ENCODE data around the gene CADM1.

Gene CADM1

GRCh38 chr11:115444542-115444941 lies 59.7 kb downstream of the CADM1 start:
- DNase-seq, result no peak

GRCh38 chr11:115439969-115440540 lies 64.2 kb downstream of the CADM1 start:
- DNase-seq, result no peak

GRCh38 chr11:115439385-115439784 lies 64.8 kb downstream of the CADM1 start:
- no peak for DNase-seq

- no peak for DNase-seq
Measured at GRCh38 chr11:115437902-115438575, 66.2 kb downstream of the CADM1 start.

- DNase-seq, result no peak
Measured at GRCh38 chr11:115430345-115430744, 73.9 kb downstream of the CADM1 start.

GRCh38 chr11:115428306-115428705 lies 75.9 kb downstream of the CADM1 start:
- DNase-seq, result no peak

- no peak for DNase-seq
Measured at GRCh38 chr11:115425816-115426215, 78.4 kb downstream of the CADM1 start.

- no peak for DNase-seq
Measured at GRCh38 chr11:115425250-115425649, 79.0 kb downstream of the CADM1 start.

GRCh38 chr11:115423728-115424459 lies 80.3 kb downstream of the CADM1 start:
- no peak for DNase-seq

GRCh38 chr11:115421992-115422689 lies 82.1 kb downstream of the CADM1 start:
- no peak for DNase-seq

GRCh38 chr11:115421352-115421991 lies 82.7 kb downstream of the CADM1 start:
- DNase-seq, result no peak

- DNase-seq, result no peak
Measured at GRCh38 chr11:115420505-115420904, 83.7 kb downstream of the CADM1 start.

GRCh38 chr11:115418626-115419025 lies 85.6 kb downstream of the CADM1 start:
- DNase-seq, result no peak

- DNase-seq, result no peak
Measured at GRCh38 chr11:115418081-115418480, 86.1 kb downstream of the CADM1 start.

GRCh38 chr11:115411120-115411519 lies 93.1 kb downstream of the CADM1 start:
- no peak for DNase-seq

GRCh38 chr11:115409691-115410220 lies 94.5 kb downstream of the CADM1 start:
- no peak for DNase-seq

GRCh38 chr11:115409116-115409670 lies 95.0 kb downstream of the CADM1 start:
- DNase-seq, result no peak

- DNase-seq, result no peak
Measured at GRCh38 chr11:115408036-115408921, 95.9 kb downstream of the CADM1 start.

- DNase-seq, result no peak
Measured at GRCh38 chr11:115407496-115407895, 96.7 kb downstream of the CADM1 start.

GRCh38 chr11:115406404-115406803 lies 97.8 kb downstream of the CADM1 start:
- no peak for DNase-seq

GRCh38 chr11:115398333-115399080 lies 105.7 kb downstream of the CADM1 start:
- no peak for DNase-seq

Data from cortex of kidney (tissue), 1 donor.